Sigmoid colon (tissue), 4 donors: ENCODE measurements around the gene LSM14A.

ENCODE experiments used
- EP300 ChIP-seq, 4 donors: sonication (generic); formaldehyde crosslinking; IDR thresholded peaks; one replicate each; pipeline ENCODE4 v1.6.1; 2017; ENCODE audit warnings: antibody characterized with exemption in 4 of 4
- POLR2A ChIP-seq, 2 donors: fragments of 450-650 bp; IDR thresholded peaks; one replicate each; pipeline ENCODE4 v1.6.1; 2016; ENCODE audit warnings: antibody characterized with exemption in 2 of 2, mild to moderate bottlenecking in 2 of 2, moderate library complexity in 2 of 2
- TF ChIP-seq, protein P1 (sequence below), 4 experiments: fragments of 450-650 bp in 3 of 4; fragments of 200-600 bp in 1 of 4; IDR thresholded peaks; one replicate each; pipeline ENCODE4 v1.5.1; 2016 to 2019; ENCODE audit warnings: antibody characterized with exemption in 4 of 4, mild to moderate bottlenecking in 3 of 4, moderate library complexity in 2 of 4

DNA sequence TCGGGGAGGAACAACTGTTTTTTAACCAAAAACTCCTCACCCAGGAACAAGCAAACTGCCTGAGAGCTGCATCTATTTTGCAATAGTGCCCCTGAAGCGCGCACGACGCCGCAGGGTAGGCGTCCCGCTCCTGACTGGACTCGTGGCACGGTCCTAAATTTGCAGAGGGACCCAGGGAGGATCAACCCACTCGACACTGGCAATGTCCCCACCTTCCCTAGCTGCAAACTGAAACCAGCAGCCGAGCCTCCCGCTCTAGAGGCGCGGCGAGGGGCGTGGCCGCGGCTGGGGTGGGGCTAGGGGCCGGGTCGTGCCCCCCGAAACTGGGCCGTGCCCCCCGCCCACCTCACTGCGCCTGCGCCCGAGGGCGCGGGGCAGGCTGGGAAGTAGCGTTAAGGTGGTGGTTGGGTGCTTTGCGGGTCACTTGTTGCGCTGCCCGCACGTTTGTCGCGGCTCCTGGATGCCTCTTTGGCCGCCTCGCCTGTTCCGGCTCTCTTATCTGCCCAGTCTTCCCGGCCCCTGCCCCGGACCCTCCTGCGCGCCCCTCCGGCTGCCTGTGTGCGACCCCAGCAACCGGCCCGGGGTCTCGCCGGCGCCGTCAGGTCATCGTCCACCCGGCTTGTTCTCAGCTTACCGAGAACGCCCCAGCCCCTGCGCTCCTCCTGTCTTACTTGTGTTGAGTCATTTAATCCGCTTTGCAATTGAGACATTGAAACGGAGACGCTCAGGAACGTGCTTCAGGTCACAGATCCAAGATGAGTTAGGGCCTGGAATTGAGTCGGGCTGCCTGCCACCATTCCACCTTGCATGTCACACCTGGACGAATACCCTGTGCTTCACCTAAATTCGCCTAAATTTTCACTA lies 37.9 kb upstream of the LSM14A start:
- TF ChIP-seq, protein P1, sequence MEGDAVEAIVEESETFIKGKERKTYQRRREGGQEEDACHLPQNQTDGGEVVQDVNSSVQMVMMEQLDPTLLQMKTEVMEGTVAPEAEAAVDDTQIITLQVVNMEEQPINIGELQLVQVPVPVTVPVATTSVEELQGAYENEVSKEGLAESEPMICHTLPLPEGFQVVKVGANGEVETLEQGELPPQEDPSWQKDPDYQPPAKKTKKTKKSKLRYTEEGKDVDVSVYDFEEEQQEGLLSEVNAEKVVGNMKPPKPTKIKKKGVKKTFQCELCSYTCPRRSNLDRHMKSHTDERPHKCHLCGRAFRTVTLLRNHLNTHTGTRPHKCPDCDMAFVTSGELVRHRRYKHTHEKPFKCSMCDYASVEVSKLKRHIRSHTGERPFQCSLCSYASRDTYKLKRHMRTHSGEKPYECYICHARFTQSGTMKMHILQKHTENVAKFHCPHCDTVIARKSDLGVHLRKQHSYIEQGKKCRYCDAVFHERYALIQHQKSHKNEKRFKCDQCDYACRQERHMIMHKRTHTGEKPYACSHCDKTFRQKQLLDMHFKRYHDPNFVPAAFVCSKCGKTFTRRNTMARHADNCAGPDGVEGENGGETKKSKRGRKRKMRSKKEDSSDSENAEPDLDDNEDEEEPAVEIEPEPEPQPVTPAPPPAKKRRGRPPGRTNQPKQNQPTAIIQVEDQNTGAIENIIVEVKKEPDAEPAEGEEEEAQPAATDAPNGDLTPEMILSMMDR (IDR thresholded peaks at IDR 0.05): no peak
- TF ChIP-seq POLR2A (IDR thresholded peaks at IDR 0.05) (peak; percentile 48 to 51), EP300 (IDR thresholded peaks at IDR 0.05) (no peak)
